ENCODE data around the gene PTPRD.
"Not testable (repeated sequence)": the region's sequence is repeated elsewhere in the genome, so short reads cannot be mapped to it uniquely, and the experiment has no call there.

Gene PTPRD

GRCh38 chr9:9142001-9142400, 1470.8 kb downstream of the PTPRD start:
- no peak for DNase-seq (ENCODE audit: low read depth)

DNA sequence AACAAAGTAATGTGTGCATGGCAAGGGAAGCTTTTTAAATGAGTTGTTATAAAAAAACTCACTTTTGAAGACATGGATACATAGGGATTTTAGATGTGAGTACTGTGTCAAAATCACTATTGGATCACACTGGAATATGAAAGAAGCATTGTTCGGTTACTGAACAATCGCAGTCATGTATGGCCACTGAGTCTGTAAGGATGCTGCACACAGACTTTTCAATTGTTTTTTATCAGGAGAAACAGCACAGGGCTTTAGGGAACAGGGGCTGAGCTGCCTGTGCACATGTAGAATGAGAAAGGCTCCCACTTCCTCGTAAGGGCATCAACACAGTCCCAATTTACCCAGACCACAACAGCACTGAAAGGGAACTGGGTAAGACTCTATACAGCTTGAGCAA, 1479.3 kb downstream of the PTPRD start:
- no peak for DNase-seq (ENCODE audit: low read depth)

DNA sequence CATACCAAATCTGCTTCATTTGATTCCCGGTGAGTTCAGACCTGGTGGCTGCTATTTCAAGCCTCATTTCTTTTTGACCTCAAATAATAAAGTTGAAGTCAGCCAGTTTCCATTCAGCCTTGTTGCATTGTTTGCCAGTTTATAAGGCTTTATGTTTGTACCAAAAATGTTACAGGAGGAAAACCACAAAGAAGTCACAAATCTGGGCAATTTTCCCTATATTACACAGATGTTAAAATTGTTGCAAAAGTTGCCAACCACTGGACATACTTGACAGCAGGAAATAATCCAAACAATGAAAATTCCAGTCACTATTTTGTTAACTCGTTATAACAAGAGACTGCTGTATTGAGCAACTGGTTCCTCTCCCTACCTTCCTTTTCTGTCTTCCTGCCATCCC, 1488.2 kb downstream of the PTPRD start:
- DNase-seq (ENCODE audit: low read depth), result no peak

- DNase-seq (ENCODE audit: low read depth), result no peak
These were observed 1490.4 kb downstream of the PTPRD start for GRCh38 chr9:9122230-9122875.

DNA sequence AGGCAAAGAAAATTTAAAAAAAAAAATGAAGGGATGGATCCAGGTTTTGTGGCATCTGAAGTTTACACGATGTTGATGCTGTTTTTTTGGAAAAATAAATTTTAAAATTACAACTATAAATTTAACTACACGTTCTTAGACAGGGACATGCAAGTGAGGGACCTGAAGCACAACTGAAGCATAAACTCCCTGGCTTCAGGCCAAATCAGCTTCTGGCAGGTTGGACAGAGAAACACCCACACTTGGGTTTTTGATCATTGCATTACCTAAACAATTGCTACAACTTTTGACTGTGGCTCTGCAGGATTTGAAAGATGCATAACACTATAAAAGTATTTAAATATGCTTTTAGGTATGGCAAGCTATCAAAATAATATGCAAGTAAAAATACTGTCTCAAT, 1494.9 kb downstream of the PTPRD start:
- no peak for DNase-seq (ENCODE audit: low read depth)

DNA sequence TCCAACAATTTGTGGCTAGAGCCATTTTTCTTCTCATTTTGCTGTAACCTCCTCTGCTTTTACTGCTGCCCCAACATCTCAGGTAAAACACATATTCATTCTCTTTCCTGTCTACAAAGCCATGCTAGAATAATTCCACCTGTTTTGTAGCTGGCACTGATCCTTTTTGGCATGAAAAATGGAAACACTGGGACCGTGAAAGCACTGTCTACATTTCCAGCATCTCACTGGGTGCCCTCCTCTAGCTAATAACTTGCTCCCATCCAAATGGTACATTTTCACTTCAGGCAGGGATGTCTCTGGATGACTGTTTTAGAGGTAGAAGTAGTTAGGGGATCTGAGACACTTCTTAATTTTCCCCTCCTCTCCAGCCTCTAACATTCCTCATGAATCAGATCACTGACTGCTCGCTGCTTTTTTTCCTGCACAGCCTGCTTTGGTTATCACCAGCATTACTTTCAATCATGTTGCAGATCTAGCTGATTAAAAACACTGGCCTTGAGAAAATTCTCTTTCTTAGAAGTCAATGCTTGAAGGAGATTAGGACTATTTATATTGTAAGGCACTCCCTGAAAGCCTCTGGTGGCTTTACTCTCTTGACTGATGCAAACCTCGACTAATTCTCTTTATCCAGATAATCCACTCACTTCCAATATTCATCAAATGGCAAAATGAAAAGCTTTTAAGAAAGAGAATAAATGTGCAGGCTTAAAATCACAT, 1500.6 kb downstream of the PTPRD start:
- DNase-seq (ENCODE audit: low read depth), result no peak

GRCh38 chr9:9108641-9109040, 1504.2 kb downstream of the PTPRD start:
- no peak for DNase-seq (ENCODE audit: low read depth)

DNA sequence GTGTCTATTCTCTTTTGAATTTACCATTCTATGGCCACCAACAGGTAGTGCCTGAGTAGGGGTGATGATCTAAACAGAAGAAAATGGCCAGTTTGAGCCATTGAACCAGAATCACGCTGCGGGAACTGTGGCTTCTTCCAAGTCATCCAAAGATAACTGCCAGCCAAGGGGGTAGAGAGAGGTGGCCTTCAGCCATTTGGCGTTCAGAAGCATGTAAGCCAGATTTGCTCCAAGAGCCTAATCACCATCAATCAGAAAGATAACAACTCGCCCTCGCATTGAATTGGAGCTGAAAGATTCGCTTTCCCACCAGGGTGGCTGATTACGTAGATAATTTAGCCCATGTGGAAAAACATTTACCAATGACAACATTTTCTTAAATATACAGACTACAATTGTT, 1510.5 kb downstream of the PTPRD start:
- DNase-seq (ENCODE audit: low read depth), result no peak

GRCh38 chr9:9100070-9100469, 1512.7 kb downstream of the PTPRD start:
- no peak for DNase-seq (ENCODE audit: low read depth)

- DNase-seq (ENCODE audit: low read depth), result no peak
These were observed 1513.2 kb downstream of the PTPRD start for GRCh38 chr9:9099646-9100045.

GRCh38 chr9:9097254-9097653, 1515.5 kb downstream of the PTPRD start:
- not testable (repeated sequence) for DNase-seq (ENCODE audit: low read depth)

GRCh38 chr9:9091387-9091786, 1521.4 kb downstream of the PTPRD start:
- DNase-seq (ENCODE audit: low read depth), result no peak

- DNase-seq (ENCODE audit: low read depth), result no peak
These were observed 1533.3 kb downstream of the PTPRD start for GRCh38 chr9:9079473-9079872.

GRCh38 chr9:9078301-9078700, 1534.5 kb downstream of the PTPRD start:
- no peak for DNase-seq (ENCODE audit: low read depth)

DNA sequence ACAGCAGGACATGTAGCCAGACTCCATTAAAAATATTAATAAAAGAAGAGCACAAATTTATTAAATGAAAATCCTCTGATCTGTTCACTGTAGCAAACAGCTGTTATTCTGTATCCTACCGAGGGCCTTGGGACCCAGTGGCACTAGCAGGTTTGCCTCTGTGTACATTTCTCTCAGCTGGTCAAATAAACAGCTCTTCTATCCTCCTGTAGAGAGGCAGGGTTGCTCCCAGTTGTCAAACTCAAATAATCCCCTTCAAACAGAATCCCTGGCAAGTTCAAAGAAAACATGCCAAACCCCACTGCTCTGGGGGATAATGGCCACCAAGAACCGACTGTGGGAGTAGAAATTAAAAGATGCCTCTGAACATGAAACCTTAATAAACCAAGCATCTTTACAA, 1551.2 kb downstream of the PTPRD start:
- DNase-seq (ENCODE audit: low read depth), result no peak

DNA sequence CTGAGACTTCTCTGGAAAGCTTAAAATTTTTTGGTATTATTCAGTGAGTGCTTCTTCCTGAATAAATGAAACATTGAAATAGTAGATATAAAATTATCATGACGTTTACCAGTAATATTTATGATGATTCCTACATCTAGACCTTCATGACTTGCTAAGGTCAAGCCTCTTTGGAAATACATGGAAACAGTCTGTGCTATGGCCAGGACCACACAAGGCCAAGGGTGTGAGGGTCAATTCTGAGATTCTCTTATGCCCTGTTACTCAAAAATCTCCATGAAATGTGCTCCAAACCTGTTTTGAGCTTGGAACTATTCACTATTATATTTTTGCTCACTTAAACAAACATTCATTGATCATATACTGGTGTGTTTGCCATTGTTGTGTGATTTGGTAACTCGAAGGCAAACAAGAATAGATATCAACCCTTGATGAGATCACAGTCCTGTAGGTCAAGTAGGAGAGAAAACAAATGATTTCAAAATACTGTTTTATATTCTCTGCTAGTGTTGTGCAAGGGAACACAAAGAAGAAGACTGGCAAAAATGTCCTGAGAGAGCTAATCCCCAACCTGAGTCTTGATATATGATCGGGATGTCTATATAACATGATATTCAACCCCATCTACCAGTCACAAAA, 1558.3 kb downstream of the PTPRD start:
- DNase-seq (ENCODE audit: low read depth), result no peak

GRCh38 chr9:9045572-9045971, 1567.2 kb downstream of the PTPRD start:
- DNase-seq (ENCODE audit: low read depth), result no peak

DNA sequence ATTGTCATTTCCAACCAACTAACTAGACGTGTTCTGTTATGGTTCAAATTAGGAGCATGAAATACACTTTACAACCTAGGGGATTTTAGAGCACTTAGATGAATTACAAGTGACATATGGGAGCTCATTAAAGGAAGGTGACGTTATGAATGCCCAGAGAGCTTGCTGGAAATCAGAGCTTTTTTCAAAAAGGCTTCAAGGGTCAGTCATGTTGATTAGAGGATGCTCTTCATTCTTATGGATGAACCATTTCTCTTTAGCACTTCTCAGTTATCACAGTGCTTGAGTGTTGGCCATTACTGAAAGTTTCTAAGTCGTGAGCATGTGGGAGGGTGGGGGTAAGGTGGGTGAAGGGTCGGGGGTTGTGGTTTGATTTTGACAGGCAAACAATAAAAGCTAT, 1567.7 kb downstream of the PTPRD start:
- DNase-seq (ENCODE audit: low read depth), result no peak

GRCh38 chr9:9043788-9044187, 1569.0 kb downstream of the PTPRD start:
- DNase-seq (ENCODE audit: low read depth), result not testable (repeated sequence)

DNA sequence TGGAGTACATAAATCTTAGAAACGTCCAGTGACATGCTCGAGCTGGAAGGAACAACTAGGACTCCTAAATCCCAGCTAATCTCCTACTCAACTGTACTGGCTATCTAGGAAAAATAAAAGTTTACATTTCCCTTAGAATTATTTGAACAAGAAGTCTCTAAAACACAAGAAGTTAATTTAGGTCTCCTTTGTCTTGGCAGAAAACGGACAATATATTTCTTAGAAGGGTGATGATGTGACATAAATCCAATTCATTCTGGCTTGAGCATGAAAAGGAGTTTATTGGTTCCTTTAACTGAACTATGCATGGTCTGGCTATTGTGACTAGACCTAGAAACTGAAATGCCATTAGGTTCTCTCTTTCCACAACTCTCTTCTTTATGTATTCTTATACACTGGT, 1571.0 kb downstream of the PTPRD start:
- DNase-seq (ENCODE audit: low read depth), result no peak

DNA sequence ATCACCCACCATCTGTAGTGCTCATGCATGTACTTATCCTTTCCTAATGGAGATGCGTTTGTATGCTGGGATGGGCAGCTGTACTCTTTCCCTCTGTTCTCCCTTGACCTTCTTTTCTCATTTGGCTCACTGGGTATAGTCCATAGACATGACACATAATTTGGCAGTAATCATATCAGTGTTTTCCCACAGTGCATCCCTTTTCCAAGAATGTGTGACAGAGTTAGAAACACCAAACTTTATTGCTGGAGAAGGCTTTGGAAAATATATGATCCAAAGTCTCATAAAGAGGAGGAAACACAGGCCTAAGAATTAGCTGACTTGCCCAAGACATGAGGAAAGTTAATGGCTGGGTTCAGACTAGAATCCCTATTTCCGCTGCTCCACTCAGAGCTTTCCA, 1579.8 kb downstream of the PTPRD start:
- DNase-seq (ENCODE audit: low read depth), result no peak

- DNase-seq (ENCODE audit: low read depth), result no peak
These were observed 1596.2 kb downstream of the PTPRD start for GRCh38 chr9:9016597-9016996.

DNA sequence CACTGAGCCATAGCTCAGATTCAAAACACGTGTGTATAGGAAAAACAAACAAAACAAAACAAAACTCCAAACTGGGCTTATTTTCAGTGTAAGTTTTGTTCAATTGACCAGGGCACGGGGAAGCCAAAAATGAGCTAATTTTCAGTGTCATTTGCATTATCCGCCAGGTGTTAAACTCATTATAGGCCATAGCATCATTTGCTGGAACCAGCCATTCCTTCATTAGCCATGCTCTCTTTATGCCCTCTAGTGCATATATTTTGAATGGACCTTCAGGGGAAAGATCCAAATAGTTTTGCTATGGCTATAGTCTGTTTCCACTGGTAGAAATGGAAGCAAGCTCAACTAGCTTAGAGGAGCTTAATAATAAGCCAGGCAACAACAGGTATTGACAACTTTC, 1608.0 kb downstream of the PTPRD start:
- no peak for DNase-seq (ENCODE audit: low read depth)
